HepG2 (cell line): Measurements from ENCODE around the gene MYRIP. TPM values are rescaled to one million over a fixed set of nuclear protein-coding genes. Genes with fewer than 3 reads are reported as not detected.

ENCODE experiments used
- ATAC-seq: fragments of 200-7000 bp; cut with Tn5 transposase; 3 replicates; pipeline ENCODE4 v1.9.1; 2020; ENCODE audit warnings: mild to moderate bottlenecking, moderate library complexity
- BruUV-seq: library from RNA; stranded (reverse); fragments of 400-500 nt; replicated peaks from 2 replicates; lab custom pipeline; 2021; lab: Mats Ljungman, UMichigan
- CTCF ChIA-PET: fragments of 300-600 bp; formaldehyde crosslinking; extraction: SDS; loops from one replicate; lab custom pipeline; 2021; ENCODE audit warnings: low total read pairs, inconsistent platforms, low intra/inter-chr PET ratio; lab: Yijun Ruan, JAX
- POLR2A ChIA-PET: fragments of 350-600 bp; sonication (Branson Sonifier 250); formaldehyde crosslinking; loops from one replicate; lab custom pipeline; 2020; ENCODE audit warnings: antibody characterized with exemption, inconsistent platforms; lab: Yijun Ruan, JAX
- DNase-seq: peaks from one replicate; pipeline ENCODE4 v3.0.0-alpha.2; 2015; ENCODE audit warnings: low spot score
- FAIRE-seq: peaks from 3 replicates; lab custom pipeline; 2011; peaks lifted over from hg19 to GRCh38; lab: Jason Lieb, UNC
- H2AFZ ChIP-seq: one replicate; pipeline ENCODE4 v1.6.1; 2011; ENCODE audit warnings: low read length, inconsistent platforms
- H3K27ac ChIP-seq: fragments of 300-600 bp; 3 replicates; pipeline ENCODE4 v1.8.0; 2011; ENCODE audit warnings: mixed run types, mild to moderate bottlenecking, mixed read lengths, low read length, inconsistent platforms; ENCODE audit not compliant: insufficient read depth; ENCODE audit errors: extremely low read length
- H3K27me3 ChIP-seq, 2 experiments: fragments of 200-600 bp in 1 of 2; 2 replicates in 1 of 2; 3 replicates in 1 of 2; pipeline versions ENCODE4 v1.6.0 to v1.8.0; 2011; ENCODE audit warnings: low read length in 2 of 2, mild to moderate bottlenecking in 2 of 2, moderate library complexity in 2 of 2, inconsistent platforms in 1 of 2; ENCODE audit not compliant: insufficient read depth in 2 of 2, control insufficient read depth in 1 of 2
- H3K36me3 ChIP-seq, 2 experiments: fragments of 200-600 bp in 1 of 2; replicated peaks in 1 of 2; 2 replicates in 1 of 2; 3 replicates in 1 of 2; pipeline versions ENCODE4 v1.5.1 to v1.8.0; 2011; ENCODE audit warnings: low read length in 2 of 2, inconsistent platforms in 1 of 2; ENCODE audit not compliant: insufficient read depth in 2 of 2, control insufficient read depth in 1 of 2
- H3K4me1 ChIP-seq: 2 replicates; pipeline ENCODE4 v1.5.1; 2012; ENCODE audit warnings: low read length, inconsistent platforms; ENCODE audit not compliant: insufficient read depth
- H3K4me2 ChIP-seq: 2 replicates; pipeline ENCODE4 v1.6.0; 2011; ENCODE audit warnings: low read depth, low read length, inconsistent platforms
- H3K4me3 ChIP-seq, 3 experiments: fragments of 200-600 bp in 1 of 3; sonication (generic), shearing (Covaris generic) in 1 of 3; replicated peaks in 1 of 3; 2 replicates each; pipeline ENCODE4 v1.5.1; 2011 to 2016; ENCODE audit warnings: low read length in 3 of 3, inconsistent platforms in 2 of 3, low read depth in 2 of 3, mild to moderate bottlenecking in 2 of 3, control low read depth in 1 of 3, mixed read lengths in 1 of 3; ENCODE audit not compliant: insufficient read depth in 1 of 3
- H3K79me2 ChIP-seq: one replicate; pipeline ENCODE4 v1.6.1; 2011; ENCODE audit warnings: low read length, inconsistent platforms; ENCODE audit not compliant: insufficient read depth
- H3K9ac ChIP-seq: 2 replicates; pipeline ENCODE4 v1.6.0; 2011; ENCODE audit warnings: mild to moderate bottlenecking, low read depth, low read length, inconsistent platforms; ENCODE audit not compliant: insufficient read depth
- H3K9me3 ChIP-seq: 2 replicates; pipeline ENCODE4 v1.5.1; 2012; ENCODE audit warnings: mild to moderate bottlenecking, low read length
- H4K20me1 ChIP-seq: 2 replicates; pipeline ENCODE4 v1.6.0; 2011; ENCODE audit warnings: inconsistent platforms, mild to moderate bottlenecking, low read length, moderate library complexity; ENCODE audit not compliant: insufficient read depth
- ETV5 ChIP-seq: IDR thresholded peaks from 2 replicates; pipeline ENCODE4 v1.6.1; 2018; ENCODE audit warnings: missing biosample characterization, missing genetic modification reagents, inconsistent platforms, borderline replicate concordance
- KDM6A ChIP-seq: IDR thresholded peaks from 2 replicates; pipeline ENCODE4 v1.6.1; 2016; ENCODE audit warnings: low read depth
- NFIB ChIP-seq: sonication (generic); formaldehyde crosslinking; IDR thresholded peaks from 2 replicates; pipeline ENCODE4 v1.9.0; 2021; ENCODE audit warnings: missing genetic modification reagents, mild to moderate bottlenecking, borderline replicate concordance
- NKX3-1 ChIP-seq: sonication (generic); formaldehyde crosslinking; IDR thresholded peaks from 2 replicates; pipeline ENCODE4 v1.5.0; 2020; ENCODE audit warnings: missing genetic modification reagents
- ONECUT2 ChIP-seq: sonication (generic); formaldehyde crosslinking; IDR thresholded peaks from 2 replicates; pipeline ENCODE4 v1.4.0; 2020; ENCODE audit warnings: missing genetic modification reagents
- RAD51 ChIP-seq: fragments of 450-650 bp; IDR thresholded peaks from 2 replicates; pipeline ENCODE4 v1.6.1; 2016; ENCODE audit warnings: borderline replicate concordance
- RNF2 ChIP-seq: fragments of 450-650 bp; conservative IDR thresholded peaks from 2 replicates; pipeline ENCODE4 v1.6.1; 2016; ENCODE audit warnings: low read depth
- SAFB2 ChIP-seq: sonication (generic); formaldehyde crosslinking; IDR thresholded peaks from 2 replicates; pipeline ENCODE4 v1.5.1; 2020; ENCODE audit warnings: missing genetic modification reagents, low read depth, mild to moderate bottlenecking, borderline replicate concordance
- SKI ChIP-seq: fragments of 450-650 bp; IDR thresholded peaks from one replicate; pipeline ENCODE4 v1.6.1; 2018; ENCODE audit warnings: mild to moderate bottlenecking; ENCODE audit not compliant: partially characterized antibody
- SRSF9 ChIP-seq: fragments of 200-400 bp; formaldehyde crosslinking; IDR thresholded peaks from 2 replicates; pipeline ENCODE4 v1.6.1; 2018; ENCODE audit warnings: borderline replicate concordance, mild to moderate bottlenecking, low read depth, low read length; ENCODE audit not compliant: insufficient read depth, poor library complexity, severe bottlenecking
- ZNF253 ChIP-seq: sonication (generic); formaldehyde crosslinking; IDR thresholded peaks from 2 replicates; pipeline ENCODE4 v1.8.0; 2022; ENCODE audit warnings: mild to moderate bottlenecking, missing genetic modification reagents, borderline replicate concordance
- ZNF569 ChIP-seq: sonication (generic); formaldehyde crosslinking; IDR thresholded peaks from 2 replicates; pipeline ENCODE4 v1.5.0; 2020; ENCODE audit warnings: mild to moderate bottlenecking, missing genetic modification reagents, moderate library complexity, borderline replicate concordance
- WGBS: methylation state at CpG from one replicate; pipeline ENCODE4 v1.1.6; 2017; ENCODE audit warnings: low lambda C conversion rate; 5-methylcytosine and 5-hydroxymethylcytosine counted together
- in situ Hi-C: cut with HindIII; loops from 2 replicates; pipeline ENCODE4 v1.10.0; 2017; ENCODE audit warnings: low pct_unique_long_range_greater_than_20kb; ENCODE audit not compliant: extremely low pct_ligation_motif_present
- intact Hi-C: fragments of 100-400 bp; cut with micrococcal nuclease; formaldehyde crosslinking; loops from one replicate; pipeline ENCODE4 v1.10.0; 2022; ENCODE audit not compliant: unreplicated experiment
- polyA plus RNA-seq, 8 experiments: library from polyadenylated mRNA; depleted of rRNA in 3 of 8; stranded (reverse) in 7 of 8; unstranded in 1 of 8; fragments of >200 nt; fragmentation: Illumina TruSeq in 4 of 8; extraction: Trizol in 4 of 8; gene quantifications; 2 replicates each; pipeline versions ENCODE4 v1.2.1 to v1.2.3, GENCODE V29; 2011 to 2016; ENCODE audit warnings: low read depth in 4 of 8, missing spikeins in 1 of 8, mixed read lengths in 1 of 8; ENCODE audit not compliant: insufficient read depth in 1 of 8
- total RNA-seq, 5 experiments: library from RNA; depleted of rRNA; stranded (reverse); fragments of >200 nt; fragmentation: Illumina TruSeq; extraction: Trizol; gene quantifications; 2 replicates each; pipeline ENCODE4 v1.2.3, GENCODE V29; 2016; ENCODE audit warnings: low read depth in 1 of 5

The MYRIP gene
- total and polyA plus RNA-seq, 2 of the 13 experiments (the other 11 are each of a cell fraction or from before 2014, with no cell fraction given) = 0.64 to 0.84 TPM

DNA sequence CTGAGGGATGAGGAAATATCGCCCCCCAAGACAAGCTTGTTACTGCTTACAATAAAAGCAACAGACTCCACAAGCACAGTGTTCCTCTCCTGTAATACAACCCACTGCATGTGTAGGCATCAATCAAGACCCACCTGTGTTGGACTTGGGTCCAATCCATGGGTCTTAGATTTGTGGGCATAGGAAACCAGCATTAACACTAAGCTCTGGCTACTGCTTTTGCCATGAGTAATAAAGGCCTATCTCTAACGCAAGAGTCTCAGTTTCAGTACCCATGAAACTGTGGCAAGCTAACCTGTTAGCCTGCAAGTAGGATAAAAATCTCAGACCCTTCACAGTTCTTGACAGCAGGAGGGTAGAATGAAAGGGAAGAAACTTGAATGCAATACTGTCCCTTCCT, 494.9 kb downstream of the MYRIP start:
- intact Hi-C loops = no loop called here
- no peak overlapping the region for H3K4me3 ChIP-seq
- no peak overlapping the region for H2AFZ ChIP-seq
- no peaks in the 10 kb centered on the region for H4K20me1 ChIP-seq
- no peak overlapping the region for H3K27ac ChIP-seq
- no TSS peak for BruUV-seq
- H3K27me3 ChIP-seq = no peaks in the 10 kb centered on the region
- DNase-seq = no peak
- peaks cover 12% of the 10 kb centered on the region for H3K4me1 ChIP-seq
- no peak for TF ChIP-seq NFIB
- no peak for TF ChIP-seq NKX3-1
- no peak for TF ChIP-seq KDM6A (CRISPR knock-in tag)
- no peak for TF ChIP-seq SRSF9
- TF ChIP-seq RAD51 = no peak
- TF ChIP-seq ONECUT2 = no peak
- TF ChIP-seq RNF2 = no peak
- no peak for TF ChIP-seq ETV5 (CRISPR knock-in tag)
- TF ChIP-seq SKI = no peak
- TF ChIP-seq ZNF253 (CRISPR knock-in tag) = no peak
- no peak for TF ChIP-seq SAFB2 (CRISPR knock-in tag)
- TF ChIP-seq ZNF569 (CRISPR knock-in tag) = no peak
- FAIRE-seq = no peak
- no peaks in the 10 kb centered on the region for H3K79me2 ChIP-seq
- no peaks in the 10 kb centered on the region for H3K9me3 ChIP-seq
- ATAC-seq = no peak
- no peak overlapping the region for H3K9ac ChIP-seq
- in situ Hi-C loops = no loop called here
- CTCF ChIA-PET = no interaction called here
- WGBS = 75% methylated on average over 2 of the region's 2 CpGs
- H3K36me3 ChIP-seq = no peaks in the 10 kb centered on the region
- POLR2A ChIA-PET = no interaction called here
- H3K4me2 ChIP-seq = no peak overlapping the region
